HFF-Myc (cell line): ENCODE measurements around the gene RNF181.
"Not testable (repeated sequence)": the region's sequence is repeated elsewhere in the genome, so short reads cannot be mapped to it uniquely, and the experiment has no call there.

Experiments used
- DNase-seq: peaks from one replicate; pipeline ENCODE4 v3.0.0-alpha.2; 2011; ENCODE audit warnings: low read depth; ENCODE audit errors: extremely low read depth
- H3K4me3 ChIP-seq: replicated peaks from 2 replicates; pipeline ENCODE4 v1.5.1; 2011; ENCODE audit warnings: low read depth, mild to moderate bottlenecking, control low read depth, low read length
- TF ChIP-seq, protein P1 (sequence below): IDR thresholded peaks from 2 replicates; pipeline ENCODE4 v1.5.1; 2012; ENCODE audit warnings: mild to moderate bottlenecking, low read depth, low read length, control low read depth; ENCODE audit errors: missing control alignments

Gene RNF181

GRCh38 chr2:85615413-85615728, 19.8 kb downstream of the RNF181 start:
- H3K4me3 ChIP-seq = no peak overlapping the region; the same call in 1 of the 2 replicates
- TF ChIP-seq, protein P1, sequence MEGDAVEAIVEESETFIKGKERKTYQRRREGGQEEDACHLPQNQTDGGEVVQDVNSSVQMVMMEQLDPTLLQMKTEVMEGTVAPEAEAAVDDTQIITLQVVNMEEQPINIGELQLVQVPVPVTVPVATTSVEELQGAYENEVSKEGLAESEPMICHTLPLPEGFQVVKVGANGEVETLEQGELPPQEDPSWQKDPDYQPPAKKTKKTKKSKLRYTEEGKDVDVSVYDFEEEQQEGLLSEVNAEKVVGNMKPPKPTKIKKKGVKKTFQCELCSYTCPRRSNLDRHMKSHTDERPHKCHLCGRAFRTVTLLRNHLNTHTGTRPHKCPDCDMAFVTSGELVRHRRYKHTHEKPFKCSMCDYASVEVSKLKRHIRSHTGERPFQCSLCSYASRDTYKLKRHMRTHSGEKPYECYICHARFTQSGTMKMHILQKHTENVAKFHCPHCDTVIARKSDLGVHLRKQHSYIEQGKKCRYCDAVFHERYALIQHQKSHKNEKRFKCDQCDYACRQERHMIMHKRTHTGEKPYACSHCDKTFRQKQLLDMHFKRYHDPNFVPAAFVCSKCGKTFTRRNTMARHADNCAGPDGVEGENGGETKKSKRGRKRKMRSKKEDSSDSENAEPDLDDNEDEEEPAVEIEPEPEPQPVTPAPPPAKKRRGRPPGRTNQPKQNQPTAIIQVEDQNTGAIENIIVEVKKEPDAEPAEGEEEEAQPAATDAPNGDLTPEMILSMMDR = no peak
- no peak for DNase-seq

DNA sequence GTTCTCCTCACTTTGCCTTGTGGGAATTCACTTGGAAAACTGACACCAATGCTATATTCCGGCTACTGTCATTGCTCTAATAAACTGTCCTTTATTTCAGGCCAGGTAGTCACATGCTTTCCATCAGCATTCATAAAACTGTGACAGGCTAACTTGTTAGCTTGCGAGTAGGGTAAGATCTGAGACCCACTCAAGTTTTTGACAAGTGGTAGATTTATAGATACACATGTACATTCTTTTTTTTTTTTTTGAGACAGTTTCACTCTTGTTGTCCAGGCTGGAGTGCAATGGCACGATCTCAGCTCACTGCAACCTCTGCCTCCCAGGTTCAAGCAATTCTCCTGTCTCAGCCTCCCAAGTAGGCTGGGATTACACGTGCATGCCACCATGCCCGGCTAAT, 22.2 kb downstream of the RNF181 start:
- peak overlapping the region; percentile 80 for H3K4me3 ChIP-seq
- DNase-seq = not testable (repeated sequence)

GRCh38 chr2:85619617-85620016, 24.1 kb downstream of the RNF181 start:
- DNase-seq = no peak
- TF ChIP-seq, protein P1 = no peak
- H3K4me3 ChIP-seq = no peak overlapping the region

- TF ChIP-seq, protein P1 = no peak
- DNase-seq = no peak
- no peak overlapping the region for H3K4me3 ChIP-seq
Measured at GRCh38 chr2:85621338-85621737, 25.8 kb downstream of the RNF181 start.

DNA sequence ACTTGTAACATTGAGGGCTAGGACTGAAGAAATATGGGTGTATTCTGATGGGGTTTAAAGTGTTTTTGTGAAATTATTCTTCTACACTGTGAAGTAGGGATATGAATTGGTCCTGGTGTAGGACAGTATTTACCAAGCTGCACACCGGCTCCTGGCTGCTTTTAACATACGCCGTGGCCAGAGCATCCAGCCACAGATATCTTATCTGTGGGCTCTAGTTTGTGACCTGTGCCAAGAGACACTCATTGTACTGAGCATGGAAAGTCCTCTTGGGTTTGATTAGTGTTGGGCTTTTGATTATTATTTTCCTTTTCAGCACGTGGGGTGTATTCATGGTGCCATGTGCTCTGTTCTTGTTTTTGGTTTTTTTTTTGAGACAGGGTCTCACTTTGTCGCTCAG, 28.4 kb downstream of the RNF181 start:
- H3K4me3 ChIP-seq = no peak overlapping the region
- DNase-seq = no peak
- TF ChIP-seq, protein P1 = no peak

- TF ChIP-seq, protein P1 = no peak
- no peak overlapping the region for H3K4me3 ChIP-seq
- no peak for DNase-seq
Measured at GRCh38 chr2:85628658-85629057, 33.1 kb downstream of the RNF181 start.

GRCh38 chr2:85631316-85631715, 35.8 kb downstream of the RNF181 start:
- DNase-seq = no peak
- TF ChIP-seq, protein P1 = no peak
- H3K4me3 ChIP-seq = no peak overlapping the region

GRCh38 chr2:85635011-85635410, 39.5 kb downstream of the RNF181 start:
- TF ChIP-seq, protein P1 = no peak
- DNase-seq = no peak
- no peak overlapping the region for H3K4me3 ChIP-seq
